Measurements from ENCODE around the gene KCND3.

- TF ChIP-seq CTCF (IDR thresholded peaks at IDR 0.05; ENCODE audit: low read depth, low read length) (no peak), EZH2phosphoT487 (IDR thresholded peaks at IDR 0.05; ENCODE audit: low read depth) (no peak)
Observed at GRCh38 chr1:111863401-111863800, 126.1 kb downstream of the KCND3 start.
